ENCODE measurements around the gene CLRN2. TPM values are rescaled to one million over a fixed set of nuclear protein-coding genes. Genes with fewer than 3 reads are reported as not detected.

The CLRN2 gene
- total RNA-seq, 2 donors from 2014 or later = not detected

DNA sequence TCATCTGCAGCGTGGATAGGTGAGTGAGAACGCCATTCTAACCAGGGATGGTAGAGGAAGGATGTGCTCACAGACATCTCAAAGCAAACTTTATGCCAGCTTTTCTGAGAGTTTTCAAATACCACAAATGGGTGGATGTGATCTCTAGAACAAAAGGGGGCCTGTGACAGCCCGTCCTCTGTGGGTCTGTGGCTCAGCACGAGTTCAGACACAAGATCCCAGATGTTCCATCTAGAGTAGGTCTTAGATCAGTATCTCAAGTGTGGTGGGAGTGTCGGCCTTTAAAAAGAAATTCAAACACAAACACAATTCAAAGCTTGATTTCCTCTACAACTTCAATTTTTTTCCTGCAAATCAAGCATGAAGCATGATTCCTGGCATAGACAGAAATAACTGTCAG lies 25.8 kb upstream of the CLRN2 start:
- no peak overlapping the region for H3K27ac ChIP-seq (ENCODE audit: low read depth, low read length)
- no peaks in the 10 kb centered on the region for H3K4me1 ChIP-seq (ENCODE audit: control insufficient read depth, insufficient read depth, low read length)
- Mint-ChIP-seq H3K4me3 (no peak overlapping the region), H3K4me1 (peaks cover under 1% of the 10 kb centered on the region), H3K27ac (no peak overlapping the region), H3K27me3 (ENCODE audit: insufficient read depth) (no peaks in the 10 kb centered on the region), H3K9me3 (no peaks in the 10 kb centered on the region), H3K36me3 (ENCODE audit: low read depth) (peaks cover 51% of the 10 kb centered on the region)
- no peak overlapping the region for H3K9ac ChIP-seq (ENCODE audit: extremely low read depth, low read length, poor library complexity, severe bottlenecking)
- no peak for DNase-seq
- no peaks in the 10 kb centered on the region for H3K27me3 ChIP-seq (ENCODE audit: control insufficient read depth, insufficient read depth, low read length, poor library complexity, severe bottlenecking)
- TF ChIP-seq, protein P1, sequence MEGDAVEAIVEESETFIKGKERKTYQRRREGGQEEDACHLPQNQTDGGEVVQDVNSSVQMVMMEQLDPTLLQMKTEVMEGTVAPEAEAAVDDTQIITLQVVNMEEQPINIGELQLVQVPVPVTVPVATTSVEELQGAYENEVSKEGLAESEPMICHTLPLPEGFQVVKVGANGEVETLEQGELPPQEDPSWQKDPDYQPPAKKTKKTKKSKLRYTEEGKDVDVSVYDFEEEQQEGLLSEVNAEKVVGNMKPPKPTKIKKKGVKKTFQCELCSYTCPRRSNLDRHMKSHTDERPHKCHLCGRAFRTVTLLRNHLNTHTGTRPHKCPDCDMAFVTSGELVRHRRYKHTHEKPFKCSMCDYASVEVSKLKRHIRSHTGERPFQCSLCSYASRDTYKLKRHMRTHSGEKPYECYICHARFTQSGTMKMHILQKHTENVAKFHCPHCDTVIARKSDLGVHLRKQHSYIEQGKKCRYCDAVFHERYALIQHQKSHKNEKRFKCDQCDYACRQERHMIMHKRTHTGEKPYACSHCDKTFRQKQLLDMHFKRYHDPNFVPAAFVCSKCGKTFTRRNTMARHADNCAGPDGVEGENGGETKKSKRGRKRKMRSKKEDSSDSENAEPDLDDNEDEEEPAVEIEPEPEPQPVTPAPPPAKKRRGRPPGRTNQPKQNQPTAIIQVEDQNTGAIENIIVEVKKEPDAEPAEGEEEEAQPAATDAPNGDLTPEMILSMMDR (conservative IDR thresholded peaks at IDR 0.05) = no peak
- H3K36me3 ChIP-seq (ENCODE audit: control insufficient read depth, insufficient read depth, low read length) = peaks cover 66% of the 10 kb centered on the region
- no peaks in the 10 kb centered on the region for H3K9me3 ChIP-seq (ENCODE audit: control insufficient read depth, low read length)
- WGBS, 2 experiments (ENCODE audit: insufficient coverage in 1 of 2, insufficient read length in 1 of 2) = 97 to 100% methylated on average over 1 to 5 of the region's 5 CpGs
- no peak overlapping the region for H3K4me3 ChIP-seq (ENCODE audit: low read length)

DNA sequence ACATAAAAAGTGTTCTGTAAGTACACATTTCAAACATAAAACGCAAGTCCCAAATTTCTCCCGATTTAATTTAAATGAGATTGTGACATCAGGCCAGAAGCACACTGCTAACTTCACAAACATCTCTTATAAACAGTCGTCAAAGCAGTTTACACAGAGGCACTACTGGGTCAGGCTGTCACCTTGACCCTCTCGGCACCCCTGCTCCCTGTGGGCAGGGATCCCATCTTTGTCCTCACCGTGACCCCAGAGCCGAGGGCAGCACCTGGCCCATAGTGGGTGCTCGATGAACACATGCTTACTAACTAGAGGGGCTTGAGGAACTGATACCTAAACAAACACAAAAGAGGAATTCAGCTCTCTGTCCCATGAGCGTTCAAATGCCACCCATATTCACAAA lies 25.2 kb upstream of the CLRN2 start:
- H3K9me3 ChIP-seq (ENCODE audit: control insufficient read depth, low read length) = no peaks in the 10 kb centered on the region
- TF ChIP-seq, protein P1 (conservative IDR thresholded peaks at IDR 0.05) = no peak
- Mint-ChIP-seq H3K9me3 (no peaks in the 10 kb centered on the region), H3K4me3 (no peak overlapping the region), H3K27ac (no peak overlapping the region), H3K36me3 (ENCODE audit: low read depth) (peaks cover 50% of the 10 kb centered on the region), H3K27me3 (ENCODE audit: insufficient read depth) (no peaks in the 10 kb centered on the region), H3K4me1 (peaks cover 3% of the 10 kb centered on the region)
- 92 to 96% methylated on average over 4 to 8 of the region's 8 CpGs for WGBS, 2 experiments (ENCODE audit: insufficient coverage in 1 of 2, insufficient read length in 1 of 2)
- no peak for DNase-seq
- no peak overlapping the region for H3K27ac ChIP-seq (ENCODE audit: low read depth, low read length)
- no peak overlapping the region for H3K9ac ChIP-seq (ENCODE audit: extremely low read depth, low read length, poor library complexity, severe bottlenecking)
- no peaks in the 10 kb centered on the region for H3K27me3 ChIP-seq (ENCODE audit: control insufficient read depth, insufficient read depth, low read length, poor library complexity, severe bottlenecking)
- no peak overlapping the region for H3K4me3 ChIP-seq (ENCODE audit: low read length)
- H3K36me3 ChIP-seq (ENCODE audit: control insufficient read depth, insufficient read depth, low read length) = peaks cover 72% of the 10 kb centered on the region
- no peaks in the 10 kb centered on the region for H3K4me1 ChIP-seq (ENCODE audit: control insufficient read depth, insufficient read depth, low read length)

DNA sequence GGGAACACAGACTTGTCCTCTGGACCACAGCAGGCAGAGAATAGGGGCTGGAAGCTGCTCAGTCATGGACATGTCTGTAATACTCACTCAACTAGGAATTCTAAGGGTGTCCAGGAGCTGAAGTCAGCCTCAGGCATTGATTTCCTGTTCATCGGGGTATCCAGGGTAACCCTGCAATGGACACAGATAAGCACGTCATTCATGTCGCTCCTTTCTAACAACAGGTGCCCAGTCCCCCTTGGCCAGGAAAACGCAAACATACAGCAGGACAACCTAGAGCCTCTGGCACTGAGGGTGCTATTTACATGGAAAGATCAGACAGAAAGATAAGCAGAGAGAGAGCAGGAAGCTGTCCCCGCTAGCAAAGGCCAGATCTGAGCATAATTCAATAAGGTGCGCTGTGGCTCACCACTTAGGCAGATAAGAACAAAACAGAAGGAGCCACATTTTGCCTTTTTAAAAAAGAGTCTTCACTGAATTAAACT lies 24.3 kb upstream of the CLRN2 start:
- Histone ChIP-seq H3K4me1 (ENCODE audit: control insufficient read depth, insufficient read depth, low read length) (no peaks in the 10 kb centered on the region), H3K9me3 (ENCODE audit: control insufficient read depth, low read length) (no peaks in the 10 kb centered on the region), H3K36me3 (ENCODE audit: control insufficient read depth, insufficient read depth, low read length) (peaks cover 70% of the 10 kb centered on the region), H3K9ac (ENCODE audit: extremely low read depth, low read length, poor library complexity, severe bottlenecking) (no peak overlapping the region), H3K27ac (ENCODE audit: low read depth, low read length) (no peak overlapping the region), H3K4me3 (ENCODE audit: low read length) (no peak overlapping the region), H3K27me3 (ENCODE audit: control insufficient read depth, insufficient read depth, low read length, poor library complexity, severe bottlenecking) (no peaks in the 10 kb centered on the region)
- Mint-ChIP-seq H3K27ac (no peak overlapping the region), H3K4me1 (peaks cover 3% of the 10 kb centered on the region), H3K36me3 (ENCODE audit: low read depth) (peaks cover 46% of the 10 kb centered on the region), H3K27me3 (ENCODE audit: insufficient read depth) (no peaks in the 10 kb centered on the region), H3K4me3 (no peak overlapping the region), H3K9me3 (no peaks in the 10 kb centered on the region)
- 92 to 98% methylated on average over 6 of the region's 6 CpGs for WGBS, 2 experiments (ENCODE audit: insufficient coverage in 1 of 2, insufficient read length in 1 of 2)
- TF ChIP-seq, protein P1 (conservative IDR thresholded peaks at IDR 0.05) = no peak
- no peak for DNase-seq
